Esophagus squamous epithelium (tissue), 5 donors: ENCODE data around the gene L1CAM. TPM values are rescaled to one million over a fixed set of nuclear protein-coding genes. Genes with fewer than 3 reads are reported as not detected.

Source experiments
- DNase-seq: peaks from one replicate; lab custom pipeline; 2025; lab: John Stamatoyannopoulos, UW
- H3K27ac ChIP-seq, 4 donors: fragments of 200-600 bp; sonication (generic); one replicate each; pipeline ENCODE4 v1.5.1; 2016 to 2019; ENCODE audit warnings: mild to moderate bottlenecking in 1 of 4
- H3K27me3 ChIP-seq, 4 donors: fragments of 200-600 bp; sonication (generic); 1 replicate in 3 of 4; 2 replicates in 1 of 4; pipeline versions ENCODE4 v1.5.1 to v1.6.0; 2017 to 2021; ENCODE audit warnings: antibody characterized with exemption in 1 of 4
- H3K36me3 ChIP-seq, 3 donors: fragments of 200-600 bp; sonication (generic); one replicate each; pipeline ENCODE4 v1.5.1; 2016 to 2019
- H3K4me1 ChIP-seq, 3 donors: fragments of 200-600 bp; sonication (generic); one replicate each; pipeline ENCODE4 v1.5.1; 2017 to 2019
- H3K4me3 ChIP-seq, 4 donors: fragments of 200-600 bp; sonication (generic); 1 replicate in 3 of 4; 2 replicates in 1 of 4; pipeline ENCODE4 v1.5.1; 2016 to 2019; ENCODE audit warnings: mild to moderate bottlenecking in 2 of 4, moderate library complexity in 1 of 4
- H3K9me3 ChIP-seq, 3 donors: fragments of 200-600 bp; sonication (generic); one replicate each; pipeline ENCODE4 v1.5.1; 2016 to 2019
- POLR2A ChIP-seq, 4 donors: fragments of 450-650 bp; IDR thresholded peaks; one replicate each; pipeline ENCODE4 v1.6.1; 2017; ENCODE audit warnings: antibody characterized with exemption in 4 of 4, mild to moderate bottlenecking in 4 of 4, moderate library complexity in 3 of 4
- WGBS, 2 donors: methylation state at CpG; one replicate each; pipeline ENCODE4 v1.1.5; 2018; 5-methylcytosine and 5-hydroxymethylcytosine counted together
- intact Hi-C: fragments of 100-400 bp; cut with DNase I; formaldehyde crosslinking; loops from one replicate; pipeline ENCODE4 v1.15.0; 2022
- total RNA-seq, 4 donors: library from RNA; depleted of rRNA; stranded (reverse); fragments of >200 nt; gene quantifications; one replicate each; pipeline ENCODE4 v1.1.0, GENCODE V29; 2016
- TF ChIP-seq, protein P1 (sequence below), 6 experiments: fragments of 450-650 bp in 4 of 6; fragments of 200-600 bp in 2 of 6; sonication (generic) in 2 of 6; IDR thresholded peaks; one replicate each; pipeline ENCODE4 v1.5.1; 2016 to 2019; ENCODE audit warnings: antibody characterized with exemption in 6 of 6, mild to moderate bottlenecking in 4 of 6, moderate library complexity in 4 of 6
- donor health status: DM: yes; HTN: yes; CAD: no.

L1CAM gene
- total RNA-seq, 4 donors from 2014 or later, result 0.35 to 3.2 (median 1.3) TPM

DNA sequence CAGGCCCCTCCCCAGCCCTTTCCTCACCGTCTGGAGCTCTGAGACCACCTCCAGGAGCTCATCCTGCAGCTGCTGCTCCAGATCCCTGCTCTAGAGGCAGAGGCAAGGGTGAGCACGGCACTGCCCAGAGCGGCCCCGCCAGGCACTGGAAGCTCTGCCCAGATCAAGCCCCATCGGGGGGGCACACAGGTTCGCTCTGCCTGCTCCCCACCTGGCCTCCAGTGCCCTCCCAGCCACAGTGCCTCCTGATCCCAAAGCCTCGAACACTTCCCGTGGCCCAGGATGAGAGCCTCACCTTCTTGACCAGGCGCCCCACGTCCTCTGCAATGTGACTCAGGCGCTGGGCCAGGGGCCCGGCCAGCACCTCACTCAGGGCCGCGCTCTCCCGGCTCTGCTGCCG lies 35.1 kb upstream of the L1CAM start:
- no peak for DNase-seq
- Histone ChIP-seq H3K4me3 (peak overlapping the region in 1 of 4 donors; percentile 25), H3K27ac (no peak overlapping the region), H3K4me1 (peaks cover 6 to 52% (median 9%) of the 10 kb centered on the region in 3 donors), H3K36me3 (no peaks in the 10 kb centered on the region), H3K27me3 (no peaks in the 10 kb centered on the region), H3K9me3 (no peaks in the 10 kb centered on the region)
- intact Hi-C loops, result no loop called here
- 40% methylated on average over 1 of the region's 16 CpGs; no CpG with 5 or more reads in 1 of the 2 donors for WGBS, 2 donors
- TF ChIP-seq, protein P1, sequence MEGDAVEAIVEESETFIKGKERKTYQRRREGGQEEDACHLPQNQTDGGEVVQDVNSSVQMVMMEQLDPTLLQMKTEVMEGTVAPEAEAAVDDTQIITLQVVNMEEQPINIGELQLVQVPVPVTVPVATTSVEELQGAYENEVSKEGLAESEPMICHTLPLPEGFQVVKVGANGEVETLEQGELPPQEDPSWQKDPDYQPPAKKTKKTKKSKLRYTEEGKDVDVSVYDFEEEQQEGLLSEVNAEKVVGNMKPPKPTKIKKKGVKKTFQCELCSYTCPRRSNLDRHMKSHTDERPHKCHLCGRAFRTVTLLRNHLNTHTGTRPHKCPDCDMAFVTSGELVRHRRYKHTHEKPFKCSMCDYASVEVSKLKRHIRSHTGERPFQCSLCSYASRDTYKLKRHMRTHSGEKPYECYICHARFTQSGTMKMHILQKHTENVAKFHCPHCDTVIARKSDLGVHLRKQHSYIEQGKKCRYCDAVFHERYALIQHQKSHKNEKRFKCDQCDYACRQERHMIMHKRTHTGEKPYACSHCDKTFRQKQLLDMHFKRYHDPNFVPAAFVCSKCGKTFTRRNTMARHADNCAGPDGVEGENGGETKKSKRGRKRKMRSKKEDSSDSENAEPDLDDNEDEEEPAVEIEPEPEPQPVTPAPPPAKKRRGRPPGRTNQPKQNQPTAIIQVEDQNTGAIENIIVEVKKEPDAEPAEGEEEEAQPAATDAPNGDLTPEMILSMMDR (IDR thresholded peaks at IDR 0.05), result no peak
- TF ChIP-seq POLR2A (IDR thresholded peaks at IDR 0.05), result no peak

DNA sequence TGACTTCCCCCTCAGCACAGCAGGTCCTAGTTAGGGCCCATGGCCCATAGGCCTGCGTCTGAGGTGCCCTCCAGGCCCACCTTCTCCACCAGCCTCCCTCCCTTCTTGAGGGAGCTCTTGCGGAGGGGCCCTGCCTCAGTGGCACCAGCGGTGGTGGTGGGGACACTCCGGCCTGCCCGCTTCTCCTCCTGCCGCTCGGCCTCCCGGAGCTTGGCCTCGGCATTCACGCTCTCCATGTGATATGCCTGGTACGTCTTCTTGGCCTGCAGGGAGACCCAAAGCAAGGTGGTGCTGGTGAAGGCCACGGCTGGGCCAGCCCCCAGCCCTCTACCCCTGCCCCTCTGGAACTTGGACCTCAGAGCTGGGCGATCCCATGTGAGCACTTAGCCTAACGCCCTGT lies 34.6 kb upstream of the L1CAM start:
- Histone ChIP-seq H3K4me3 (no peak overlapping the region), H3K36me3 (no peaks in the 10 kb centered on the region), H3K27ac (no peak overlapping the region), H3K27me3 (no peaks in the 10 kb centered on the region), H3K4me1 (peaks cover 6 to 48% (median 9%) of the 10 kb centered on the region in 3 donors), H3K9me3 (no peaks in the 10 kb centered on the region)
- no peak for DNase-seq
- WGBS, 2 donors, result 80 to 86% methylated on average over 1 to 12 of the region's 14 CpGs
- intact Hi-C loops, result no loop called here
- TF ChIP-seq, protein P1 (IDR thresholded peaks at IDR 0.05), result no peak
- no peak for TF ChIP-seq POLR2A (IDR thresholded peaks at IDR 0.05)

DNA sequence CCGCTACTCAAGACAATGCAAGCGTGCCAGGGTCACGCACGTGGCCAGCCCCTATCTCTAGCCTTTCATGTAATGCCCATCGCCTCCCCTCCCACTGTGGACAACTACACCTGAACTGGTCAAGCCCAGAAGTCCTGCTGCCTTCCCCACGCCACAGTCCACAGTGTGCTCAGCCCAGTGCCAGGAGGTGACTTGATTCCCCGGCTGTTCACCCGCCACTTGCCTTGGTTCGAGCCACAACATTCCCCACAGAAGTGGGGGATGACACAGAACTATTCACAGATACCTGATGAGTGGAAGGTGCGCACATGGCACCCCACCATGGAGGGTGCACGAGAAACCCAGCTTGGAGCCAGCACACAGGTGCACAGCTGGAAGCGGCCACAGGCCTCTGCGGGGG lies 33.3 kb upstream of the L1CAM start:
- WGBS, 2 donors, result 88 to 100% methylated on average over 2 to 8 of the region's 13 CpGs
- no peaks in the 10 kb centered on the region for H3K36me3 ChIP-seq
- intact Hi-C loops, result no loop called here
- H3K4me1 ChIP-seq, result peaks cover 6 to 45% (median 9%) of the 10 kb centered on the region in 3 donors
- no peak overlapping the region for H3K27ac ChIP-seq
- no peak overlapping the region for H3K4me3 ChIP-seq
- H3K9me3 ChIP-seq, result no peaks in the 10 kb centered on the region
- no peaks in the 10 kb centered on the region for H3K27me3 ChIP-seq
- DNase-seq, result no peak
- TF ChIP-seq, protein P1 (IDR thresholded peaks at IDR 0.05), result no peak
- no peak for TF ChIP-seq POLR2A (IDR thresholded peaks at IDR 0.05)

DNA sequence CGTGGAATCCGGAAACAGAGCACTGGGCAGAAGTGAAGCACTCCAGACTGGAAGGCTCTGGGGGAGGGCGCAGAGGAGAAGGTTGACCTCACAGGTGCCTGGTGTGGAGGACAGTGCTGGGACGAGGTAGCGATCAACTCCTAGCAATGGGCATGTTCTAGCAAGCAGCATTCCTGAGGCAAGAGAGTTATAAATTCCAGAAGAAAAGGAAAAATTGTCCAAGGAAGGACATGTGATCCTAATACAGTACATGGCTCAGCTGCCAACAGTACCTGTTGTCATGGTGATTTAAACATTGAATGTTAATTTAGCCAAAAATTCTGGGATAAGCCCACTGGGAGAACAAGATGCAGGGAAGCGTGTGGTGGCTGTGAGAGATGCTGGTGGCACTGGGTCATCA lies 31.9 kb upstream of the L1CAM start:
- 60 to 69% methylated on average over 5 to 6 of the region's 6 CpGs for WGBS, 2 donors
- Histone ChIP-seq H3K4me1 (peaks cover 6 to 31% (median 9%) of the 10 kb centered on the region in 3 donors), H3K36me3 (no peaks in the 10 kb centered on the region), H3K27me3 (no peaks in the 10 kb centered on the region), H3K27ac (no peak overlapping the region), H3K9me3 (no peaks in the 10 kb centered on the region), H3K4me3 (no peak overlapping the region)
- DNase-seq, result no peak
- TF ChIP-seq POLR2A (IDR thresholded peaks at IDR 0.05), result no peak
- TF ChIP-seq, protein P1 (IDR thresholded peaks at IDR 0.05), result no peak
- intact Hi-C loops, result no loop called here

DNA sequence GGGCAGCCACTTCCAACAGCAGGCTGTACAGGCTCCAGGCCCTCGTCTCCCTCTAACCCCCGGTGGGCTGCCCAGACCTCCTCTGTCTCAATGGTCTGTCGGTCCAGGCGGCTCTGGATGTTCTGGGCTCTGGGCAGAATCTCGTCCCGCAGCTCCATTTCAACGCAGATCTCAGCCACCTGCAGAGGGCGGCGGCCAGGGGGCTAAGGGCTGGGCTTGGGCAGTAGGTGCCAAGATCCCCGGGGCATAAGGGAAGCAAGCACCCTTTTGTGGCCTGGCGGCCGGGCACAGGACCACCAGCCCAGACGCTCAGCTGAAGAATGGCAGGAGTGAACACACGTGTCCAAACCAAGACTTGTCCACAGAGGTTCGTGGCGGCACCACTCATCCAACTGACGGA lies 27.7 kb upstream of the L1CAM start:
- Histone ChIP-seq H3K4me1 (peaks cover 0 to 6% (median 0%) of the 10 kb centered on the region in 3 donors), H3K27me3 (no peaks in the 10 kb centered on the region), H3K9me3 (no peaks in the 10 kb centered on the region), H3K27ac (no peak overlapping the region), H3K36me3 (no peaks in the 10 kb centered on the region), H3K4me3 (no peak overlapping the region)
- intact Hi-C loops, result no loop called here
- no peak for TF ChIP-seq POLR2A (IDR thresholded peaks at IDR 0.05)
- TF ChIP-seq, protein P1 (IDR thresholded peaks at IDR 0.05), result no peak
- no peak for DNase-seq
- WGBS, 2 donors, result 93% methylated on average over 4 of the region's 17 CpGs; no CpG with 5 or more reads in 1 of the 2 donors
